GM12872 (cell line): ENCODE measurements around the gene RIMBP2.

Source experiments
- TF ChIP-seq, protein P1 (sequence below): IDR thresholded peaks from 3 replicates; pipeline ENCODE4 v1.5.1; 2011; ENCODE audit warnings: low read depth, mild to moderate bottlenecking, low read length, moderate library complexity; ENCODE audit not compliant: insufficient read depth

RIMBP2 gene

GRCh38 chr12:130555221-130555620, 160.9 kb downstream of the RIMBP2 start:
- TF ChIP-seq, protein P1, sequence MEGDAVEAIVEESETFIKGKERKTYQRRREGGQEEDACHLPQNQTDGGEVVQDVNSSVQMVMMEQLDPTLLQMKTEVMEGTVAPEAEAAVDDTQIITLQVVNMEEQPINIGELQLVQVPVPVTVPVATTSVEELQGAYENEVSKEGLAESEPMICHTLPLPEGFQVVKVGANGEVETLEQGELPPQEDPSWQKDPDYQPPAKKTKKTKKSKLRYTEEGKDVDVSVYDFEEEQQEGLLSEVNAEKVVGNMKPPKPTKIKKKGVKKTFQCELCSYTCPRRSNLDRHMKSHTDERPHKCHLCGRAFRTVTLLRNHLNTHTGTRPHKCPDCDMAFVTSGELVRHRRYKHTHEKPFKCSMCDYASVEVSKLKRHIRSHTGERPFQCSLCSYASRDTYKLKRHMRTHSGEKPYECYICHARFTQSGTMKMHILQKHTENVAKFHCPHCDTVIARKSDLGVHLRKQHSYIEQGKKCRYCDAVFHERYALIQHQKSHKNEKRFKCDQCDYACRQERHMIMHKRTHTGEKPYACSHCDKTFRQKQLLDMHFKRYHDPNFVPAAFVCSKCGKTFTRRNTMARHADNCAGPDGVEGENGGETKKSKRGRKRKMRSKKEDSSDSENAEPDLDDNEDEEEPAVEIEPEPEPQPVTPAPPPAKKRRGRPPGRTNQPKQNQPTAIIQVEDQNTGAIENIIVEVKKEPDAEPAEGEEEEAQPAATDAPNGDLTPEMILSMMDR, result no peak

DNA sequence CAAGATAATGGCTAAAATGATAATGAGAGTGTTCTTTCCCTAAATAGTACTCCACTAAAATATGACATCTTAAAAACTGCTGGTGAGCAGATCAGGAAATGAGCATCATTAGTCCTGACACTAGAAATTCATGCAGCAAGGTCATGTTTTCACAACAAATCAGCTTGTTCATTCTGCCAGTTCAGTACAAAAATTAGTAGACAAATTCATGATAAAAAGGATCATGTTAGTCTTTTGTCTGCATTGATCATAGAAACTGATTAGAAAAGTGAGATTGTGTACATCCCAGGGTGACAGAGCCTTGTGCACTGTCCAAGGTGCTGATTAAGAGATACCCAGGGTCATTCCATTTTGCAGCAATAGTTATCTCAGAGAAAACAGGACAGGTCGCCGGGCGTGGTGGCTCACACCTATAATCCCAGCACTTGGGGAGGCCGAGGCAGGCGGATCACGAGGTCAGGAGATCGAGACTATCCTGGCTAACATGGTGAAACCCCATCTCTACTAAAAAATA, 163.6 kb downstream of the RIMBP2 start:
- TF ChIP-seq, protein P1, result no peak

GRCh38 chr12:130549361-130549760, 166.7 kb downstream of the RIMBP2 start:
- TF ChIP-seq, protein P1, result no peak

DNA sequence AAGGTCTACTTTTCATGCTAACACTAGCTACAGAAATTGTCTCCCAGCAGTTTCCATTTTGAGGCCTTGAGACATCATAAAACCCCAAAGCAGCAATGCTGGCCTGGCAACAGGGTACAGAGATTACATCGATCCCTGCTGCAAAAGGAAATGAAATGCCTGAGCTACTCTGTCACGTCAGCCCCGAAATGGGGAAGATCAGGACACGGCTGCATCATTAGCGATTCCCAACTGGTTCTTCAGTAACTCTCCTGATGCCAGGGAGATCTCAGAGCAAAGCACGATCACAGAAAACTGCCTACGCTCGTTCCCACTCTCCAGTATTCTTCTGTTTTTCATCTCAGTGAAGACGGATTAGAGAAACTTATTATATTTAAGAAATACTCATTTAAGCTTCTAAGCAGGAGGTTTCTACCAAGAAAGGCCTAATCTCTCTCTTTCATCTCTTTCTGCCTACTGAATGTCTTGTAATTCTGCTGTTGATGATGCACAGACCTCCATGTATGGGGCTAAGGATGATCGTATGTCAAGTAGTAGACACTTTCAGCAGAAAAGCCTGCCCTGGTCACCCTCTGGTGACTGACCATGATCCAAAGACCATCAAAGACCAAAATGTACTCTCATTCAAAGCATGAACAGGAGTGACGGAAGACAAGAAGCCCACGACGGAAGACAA, 168.5 kb downstream of the RIMBP2 start:
- TF ChIP-seq, protein P1, result no peak

DNA sequence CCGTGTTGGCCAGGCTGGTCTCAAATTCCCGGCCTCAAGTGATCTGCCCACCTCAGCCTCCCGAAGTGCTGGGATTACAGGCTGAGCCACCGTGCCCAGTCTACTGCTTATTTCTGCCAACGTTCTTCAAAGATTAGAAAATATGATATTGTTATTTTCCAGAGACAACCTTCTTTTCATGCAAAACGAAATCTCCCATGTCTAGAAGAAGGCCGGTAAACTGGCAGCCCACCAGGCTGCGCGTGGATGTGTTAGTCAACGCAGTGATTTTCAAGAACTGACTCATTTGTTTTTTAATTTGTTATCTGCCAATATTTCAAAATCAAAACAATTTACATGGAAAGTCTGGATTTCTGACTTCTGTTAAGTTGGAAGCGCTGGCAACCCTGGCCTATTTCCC, 169.6 kb downstream of the RIMBP2 start:
- TF ChIP-seq, protein P1, result no peak

DNA sequence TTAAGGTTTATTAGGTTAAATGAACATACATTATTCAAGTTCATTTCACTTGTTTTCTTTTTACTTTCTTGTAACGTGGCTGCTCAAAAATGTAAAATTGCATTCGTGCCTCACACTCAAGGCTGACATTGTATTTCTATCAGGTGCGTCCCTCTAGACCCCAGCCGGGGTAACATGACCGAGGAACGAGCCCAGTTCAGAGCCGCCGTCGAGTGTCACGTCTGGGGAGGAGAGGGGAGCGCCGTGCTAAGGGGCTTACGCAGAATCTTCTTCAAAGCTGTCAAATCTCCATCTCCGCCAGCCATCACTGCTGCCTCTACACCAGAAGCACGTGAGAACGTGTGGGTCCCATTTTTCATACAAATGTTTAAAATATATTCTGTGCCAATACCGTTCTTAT, 170.6 kb downstream of the RIMBP2 start:
- TF ChIP-seq, protein P1, result no peak

DNA sequence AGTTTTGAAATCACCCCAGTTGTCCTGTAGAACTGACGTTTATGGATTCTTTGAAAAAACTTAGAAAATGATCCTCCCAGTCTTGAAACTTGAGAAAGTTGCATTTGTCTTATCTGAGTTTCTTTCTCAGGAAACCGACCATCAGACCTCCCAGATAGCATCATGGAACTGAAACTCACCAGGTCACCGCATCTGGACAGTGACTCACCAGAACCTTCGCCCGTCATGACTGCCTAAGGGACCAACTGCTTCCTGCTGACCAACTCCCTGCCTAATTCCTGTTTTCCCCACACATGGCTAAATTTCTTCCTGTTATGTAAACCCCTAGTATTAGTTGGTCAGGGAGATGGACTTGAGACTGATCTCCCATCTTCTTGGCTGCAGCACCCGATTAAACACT, 175.7 kb downstream of the RIMBP2 start:
- TF ChIP-seq, protein P1, result no peak
